Activated T-helper 1 cell treated with anti-CD3 and anti-CD28 coated beads, Interleukin-12 subunit alpha, Interleukin-12 subunit beta, Interleukin-2, Interleukin-4 antibody, amounts not matched to agents 30 ng/mL and 10 ng/mL and 1 ng/mL, durations not matched to agents 14 hours and 24 hours and 36 hours (primary cell): ENCODE data around the gene ECSCR. TPM values are rescaled to one million over a fixed set of nuclear protein-coding genes. Genes with fewer than 3 reads are reported as not detected.
"Not testable (repeated sequence)": the region's sequence is repeated elsewhere in the genome, so short reads cannot be mapped to it uniquely, and the experiment has no call there.

ENCODE experiments used
- DNase-seq: peaks from one replicate; pipeline ENCODE4 v3.0.0; 2021; ENCODE audit warnings: low spot score
- H3K27ac Mint-ChIP-seq: one replicate; pipeline ENCODE4 v1.8.0; 2021; ENCODE audit warnings: mild to moderate bottlenecking, mixed read lengths
- H3K27me3 Mint-ChIP-seq: one replicate; pipeline ENCODE4 v1.8.0; 2022; ENCODE audit warnings: mild to moderate bottlenecking, moderate library complexity, mixed read lengths; ENCODE audit not compliant: insufficient read depth
- H3K36me3 Mint-ChIP-seq: one replicate; pipeline ENCODE4 v1.8.0; 2021; ENCODE audit warnings: low read depth, mixed read lengths
- H3K4me1 Mint-ChIP-seq: one replicate; pipeline ENCODE4 v1.8.0; 2021; ENCODE audit warnings: low read depth, mixed read lengths
- H3K4me3 Mint-ChIP-seq: one replicate; pipeline ENCODE4 v1.8.0; 2021; ENCODE audit warnings: mild to moderate bottlenecking, moderate library complexity, mixed read lengths
- H3K9me3 Mint-ChIP-seq: one replicate; pipeline ENCODE4 v1.8.0; 2021; ENCODE audit warnings: mixed read lengths
- intact Hi-C: fragments of 100-400 bp; cut with micrococcal nuclease; formaldehyde crosslinking; loops from one replicate; pipeline ENCODE4 v1.15.1; 2024
- total RNA-seq: library from RNA; stranded (reverse); gene quantifications from 2 replicates; pipeline ENCODE4 v1.2.3, GENCODE V29; 2022

ECSCR gene
- total RNA-seq: 1.3 and 1.4 TPM in 2 replicates

GRCh38 chr5:139462586-139463276 is at the start of gene ECSCR:
TSS of gene ECSCR (minus strand) at chr5:139462743. CDS start at chr5:139462670, 73 bp downstream.
- H3K4me3 Mint-ChIP-seq: peak within 1 kb of the TSS; percentile 19
- H3K9me3 Mint-ChIP-seq: no peaks in the 10 kb centered on the region
- DNase-seq: no peak
- no peaks in the 10 kb centered on the region for H3K27me3 Mint-ChIP-seq
- peaks cover 38% of the 10 kb centered on the region for H3K4me1 Mint-ChIP-seq
- intact Hi-C loops: no loop called here
- H3K27ac Mint-ChIP-seq: no peak within 1 kb of the TSS
- no peaks in the 10 kb centered on the region for H3K36me3 Mint-ChIP-seq

- peaks cover 16% of the 10 kb centered on the region for H3K27me3 Mint-ChIP-seq
- H3K27ac Mint-ChIP-seq, DNase-seq, H3K4me3 Mint-ChIP-seq, intact Hi-C loops, H3K9me3 Mint-ChIP-seq, H3K36me3 Mint-ChIP-seq: not testable (repeated sequence)
- peaks cover 10% of the 10 kb centered on the region for H3K4me1 Mint-ChIP-seq
Measured at GRCh38 chr5:139504722-139505121, 42.2 kb upstream of the ECSCR start.

- DNase-seq, H3K9me3 Mint-ChIP-seq, H3K36me3 Mint-ChIP-seq, H3K4me1 Mint-ChIP-seq, H3K27ac Mint-ChIP-seq, intact Hi-C loops, H3K4me3 Mint-ChIP-seq: not testable (repeated sequence)
- peaks cover 16% of the 10 kb centered on the region for H3K27me3 Mint-ChIP-seq
Measured at GRCh38 chr5:139503879-139504278, 41.3 kb upstream of the ECSCR start.

GRCh38 chr5:139503036-139503817 is 40.7 kb upstream of the ECSCR start:
- H3K4me3 Mint-ChIP-seq, intact Hi-C loops, DNase-seq, H3K9me3 Mint-ChIP-seq, H3K4me1 Mint-ChIP-seq, H3K36me3 Mint-ChIP-seq, H3K27ac Mint-ChIP-seq: not testable (repeated sequence)
- H3K27me3 Mint-ChIP-seq: peaks cover 12% of the 10 kb centered on the region

- Mint-ChIP-seq H3K4me3 (no peak overlapping the region), H3K27ac (peak overlapping the region; percentile 2), H3K27me3 (peaks cover 12% of the 10 kb centered on the region), H3K4me1 (peaks cover under 1% of the 10 kb centered on the region), H3K36me3 (no peaks in the 10 kb centered on the region), H3K9me3 (no peaks in the 10 kb centered on the region)
- DNase-seq: no peak
- intact Hi-C loops: no loop called here
Measured at GRCh38 chr5:139501381-139501780, 38.8 kb upstream of the ECSCR start.

- Mint-ChIP-seq H3K36me3 (no peaks in the 10 kb centered on the region), H3K4me3 (no peak overlapping the region), H3K9me3 (no peaks in the 10 kb centered on the region), H3K27ac (peak overlapping the region; percentile 62), H3K27me3 (no peaks in the 10 kb centered on the region), H3K4me1 (peaks cover 23% of the 10 kb centered on the region)
- no peak for DNase-seq
- intact Hi-C loops: no loop called here
Measured at GRCh38 chr5:139495638-139496435, 33.3 kb upstream of the ECSCR start.

GRCh38 chr5:139494832-139495231 is 32.3 kb upstream of the ECSCR start:
- H3K4me3 Mint-ChIP-seq: no peak overlapping the region
- peaks cover 23% of the 10 kb centered on the region for H3K4me1 Mint-ChIP-seq
- no peak overlapping the region for H3K27ac Mint-ChIP-seq
- DNase-seq: no peak
- intact Hi-C loops: no loop called here
- no peaks in the 10 kb centered on the region for H3K9me3 Mint-ChIP-seq
- no peaks in the 10 kb centered on the region for H3K36me3 Mint-ChIP-seq
- no peaks in the 10 kb centered on the region for H3K27me3 Mint-ChIP-seq

- intact Hi-C loops: no loop called here
- no peak for DNase-seq
- no peaks in the 10 kb centered on the region for H3K27me3 Mint-ChIP-seq
- no peak overlapping the region for H3K4me3 Mint-ChIP-seq
- H3K9me3 Mint-ChIP-seq: no peaks in the 10 kb centered on the region
- peaks cover 28% of the 10 kb centered on the region for H3K4me1 Mint-ChIP-seq
- no peaks in the 10 kb centered on the region for H3K36me3 Mint-ChIP-seq
- no peak overlapping the region for H3K27ac Mint-ChIP-seq
Measured at GRCh38 chr5:139494256-139494655, 31.7 kb upstream of the ECSCR start.

- Mint-ChIP-seq H3K9me3 (no peaks in the 10 kb centered on the region), H3K36me3 (no peaks in the 10 kb centered on the region), H3K4me1 (peaks cover 37% of the 10 kb centered on the region), H3K4me3 (no peak overlapping the region), H3K27me3 (no peaks in the 10 kb centered on the region), H3K27ac (no peak overlapping the region)
- DNase-seq: no peak
- intact Hi-C loops: no loop called here
Measured at GRCh38 chr5:139492700-139493192, 30.2 kb upstream of the ECSCR start.

GRCh38 chr5:139488260-139488659 is 25.7 kb upstream of the ECSCR start:
- H3K9me3 Mint-ChIP-seq: no peaks in the 10 kb centered on the region
- H3K4me1 Mint-ChIP-seq: peaks cover 29% of the 10 kb centered on the region
- no peaks in the 10 kb centered on the region for H3K36me3 Mint-ChIP-seq
- no peaks in the 10 kb centered on the region for H3K27me3 Mint-ChIP-seq
- no peak for DNase-seq
- peak overlapping the region; percentile 49 for H3K27ac Mint-ChIP-seq
- H3K4me3 Mint-ChIP-seq: no peak overlapping the region
- intact Hi-C loops: no loop called here

- H3K4me1 Mint-ChIP-seq: peaks cover 28% of the 10 kb centered on the region
- no peaks in the 10 kb centered on the region for H3K27me3 Mint-ChIP-seq
- H3K36me3 Mint-ChIP-seq: peaks cover 4% of the 10 kb centered on the region
- H3K9me3 Mint-ChIP-seq: no peaks in the 10 kb centered on the region
- intact Hi-C loops: no loop called here
- DNase-seq: no peak
- no peak overlapping the region for H3K4me3 Mint-ChIP-seq
- peak overlapping the region; percentile 31 for H3K27ac Mint-ChIP-seq
Measured at GRCh38 chr5:139486201-139486600, 23.7 kb upstream of the ECSCR start.

GRCh38 chr5:139482890-139483208 is 20.3 kb upstream of the ECSCR start:
- Mint-ChIP-seq H3K27ac (peak overlapping the region; percentile 88), H3K4me1 (peaks cover 40% of the 10 kb centered on the region), H3K36me3 (peaks cover 26% of the 10 kb centered on the region), H3K4me3 (peak overlapping the region; percentile 90)
- H3K9me3 Mint-ChIP-seq, DNase-seq, H3K27me3 Mint-ChIP-seq: not testable (repeated sequence)
- intact Hi-C loops: loop anchor here (1.0 to 2.0 kb wide), 8 partner anchors 9 to 79 kb away; partner anchors contain the start of genes DNAJC18 and SPATA24
